Esophagus squamous epithelium (tissue), 5 donors: ENCODE measurements around the gene ZNF474. TPM values are rescaled to one million over a fixed set of nuclear protein-coding genes. Genes with fewer than 3 reads are reported as not detected.

Source experiments
- DNase-seq: peaks from one replicate; lab custom pipeline; 2025; lab: John Stamatoyannopoulos, UW
- H3K27ac ChIP-seq, 4 donors: fragments of 200-600 bp; sonication (generic); one replicate each; pipeline ENCODE4 v1.5.1; 2016 to 2019; ENCODE audit warnings: mild to moderate bottlenecking in 1 of 4
- H3K27me3 ChIP-seq, 4 donors: fragments of 200-600 bp; sonication (generic); 1 replicate in 3 of 4; 2 replicates in 1 of 4; pipeline versions ENCODE4 v1.5.1 to v1.6.0; 2017 to 2021; ENCODE audit warnings: antibody characterized with exemption in 1 of 4
- H3K36me3 ChIP-seq, 3 donors: fragments of 200-600 bp; sonication (generic); one replicate each; pipeline ENCODE4 v1.5.1; 2016 to 2019
- H3K4me1 ChIP-seq, 3 donors: fragments of 200-600 bp; sonication (generic); one replicate each; pipeline ENCODE4 v1.5.1; 2017 to 2019
- H3K4me3 ChIP-seq, 4 donors: fragments of 200-600 bp; sonication (generic); 1 replicate in 3 of 4; 2 replicates in 1 of 4; pipeline ENCODE4 v1.5.1; 2016 to 2019; ENCODE audit warnings: mild to moderate bottlenecking in 2 of 4, moderate library complexity in 1 of 4
- H3K9me3 ChIP-seq, 3 donors: fragments of 200-600 bp; sonication (generic); one replicate each; pipeline ENCODE4 v1.5.1; 2016 to 2019
- POLR2A ChIP-seq, 4 donors: fragments of 450-650 bp; IDR thresholded peaks; one replicate each; pipeline ENCODE4 v1.6.1; 2017; ENCODE audit warnings: antibody characterized with exemption in 4 of 4, mild to moderate bottlenecking in 4 of 4, moderate library complexity in 3 of 4
- WGBS, 2 donors: methylation state at CpG; one replicate each; pipeline ENCODE4 v1.1.5; 2018; 5-methylcytosine and 5-hydroxymethylcytosine counted together
- intact Hi-C: fragments of 100-400 bp; cut with DNase I; formaldehyde crosslinking; loops from one replicate; pipeline ENCODE4 v1.15.0; 2022
- total RNA-seq, 4 donors: library from RNA; depleted of rRNA; stranded (reverse); fragments of >200 nt; gene quantifications; one replicate each; pipeline ENCODE4 v1.1.0, GENCODE V29; 2016
- TF ChIP-seq, protein P1 (sequence below), 6 experiments: fragments of 450-650 bp in 4 of 6; fragments of 200-600 bp in 2 of 6; sonication (generic) in 2 of 6; IDR thresholded peaks; one replicate each; pipeline ENCODE4 v1.5.1; 2016 to 2019; ENCODE audit warnings: antibody characterized with exemption in 6 of 6, mild to moderate bottlenecking in 4 of 6, moderate library complexity in 4 of 6
- donor health status: DM: yes; HTN: yes; CAD: no.

ZNF474 gene
- total RNA-seq, 4 donors from 2014 or later: 0.18 to 0.57 TPM; not detected in 2

DNA sequence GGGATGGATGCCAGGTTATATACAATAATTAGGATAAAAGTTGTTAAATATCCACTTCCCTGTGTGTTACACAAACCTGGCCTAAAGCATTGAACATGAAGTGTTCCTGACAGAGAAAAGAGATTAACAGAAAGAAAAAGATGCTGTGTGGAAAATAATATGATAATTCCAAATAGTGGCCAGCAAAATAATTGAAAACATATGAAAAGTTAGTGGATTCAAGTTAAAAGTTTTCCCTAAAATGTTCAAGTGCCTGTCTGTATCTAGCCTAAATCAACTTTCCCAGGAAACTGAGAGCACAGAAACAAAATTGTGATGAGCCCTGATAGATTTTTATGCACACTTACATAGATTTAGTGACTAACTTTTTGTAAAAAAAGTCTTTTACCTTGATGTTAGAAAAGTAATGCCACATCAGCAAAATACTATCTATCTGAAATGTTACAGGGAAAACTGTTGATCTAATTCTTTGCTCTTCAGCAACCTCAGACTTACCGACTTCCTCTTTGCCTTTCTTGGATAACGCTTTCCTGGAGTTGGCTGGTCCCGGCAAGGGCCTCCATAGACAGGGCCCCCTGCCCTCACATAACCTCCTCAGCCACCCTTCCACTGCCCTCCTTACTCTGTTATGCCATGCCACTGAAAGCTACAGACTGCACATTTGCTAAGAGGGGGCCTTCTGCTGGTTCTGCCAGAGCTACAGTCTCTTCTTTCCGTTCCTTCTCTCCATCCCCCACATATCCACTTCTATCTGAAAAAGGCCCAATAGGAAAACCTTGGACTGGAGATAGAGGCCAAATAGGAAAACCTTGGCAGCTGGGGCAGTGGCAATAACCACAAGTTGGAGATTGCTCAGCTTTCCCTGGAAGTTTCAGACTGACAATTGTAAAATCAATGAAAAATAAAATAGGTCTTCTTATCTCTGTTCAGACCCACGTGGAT, 44.4 kb downstream of the ZNF474 start:
- no peaks in the 10 kb centered on the region for H3K9me3 ChIP-seq
- DNase-seq: no peak
- H3K27me3 ChIP-seq: no peaks in the 10 kb centered on the region
- peaks cover 0 to 22% (median 0%) of the 10 kb centered on the region in 3 donors for H3K4me1 ChIP-seq
- peak overlapping the region in 1 of 4 donors; percentile 38 for H3K27ac ChIP-seq
- no peaks in the 10 kb centered on the region for H3K36me3 ChIP-seq
- TF ChIP-seq, protein P1, sequence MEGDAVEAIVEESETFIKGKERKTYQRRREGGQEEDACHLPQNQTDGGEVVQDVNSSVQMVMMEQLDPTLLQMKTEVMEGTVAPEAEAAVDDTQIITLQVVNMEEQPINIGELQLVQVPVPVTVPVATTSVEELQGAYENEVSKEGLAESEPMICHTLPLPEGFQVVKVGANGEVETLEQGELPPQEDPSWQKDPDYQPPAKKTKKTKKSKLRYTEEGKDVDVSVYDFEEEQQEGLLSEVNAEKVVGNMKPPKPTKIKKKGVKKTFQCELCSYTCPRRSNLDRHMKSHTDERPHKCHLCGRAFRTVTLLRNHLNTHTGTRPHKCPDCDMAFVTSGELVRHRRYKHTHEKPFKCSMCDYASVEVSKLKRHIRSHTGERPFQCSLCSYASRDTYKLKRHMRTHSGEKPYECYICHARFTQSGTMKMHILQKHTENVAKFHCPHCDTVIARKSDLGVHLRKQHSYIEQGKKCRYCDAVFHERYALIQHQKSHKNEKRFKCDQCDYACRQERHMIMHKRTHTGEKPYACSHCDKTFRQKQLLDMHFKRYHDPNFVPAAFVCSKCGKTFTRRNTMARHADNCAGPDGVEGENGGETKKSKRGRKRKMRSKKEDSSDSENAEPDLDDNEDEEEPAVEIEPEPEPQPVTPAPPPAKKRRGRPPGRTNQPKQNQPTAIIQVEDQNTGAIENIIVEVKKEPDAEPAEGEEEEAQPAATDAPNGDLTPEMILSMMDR (IDR thresholded peaks at IDR 0.05): no peak
- TF ChIP-seq POLR2A (IDR thresholded peaks at IDR 0.05): no peak
- 52 to 75% methylated on average over 5 of the region's 5 CpGs for WGBS, 2 donors
- no peak overlapping the region for H3K4me3 ChIP-seq
- intact Hi-C loops: no loop called here

GRCh38 chr5:122175091-122175490, 45.7 kb downstream of the ZNF474 start:
- H3K36me3 ChIP-seq: no peaks in the 10 kb centered on the region
- no peak overlapping the region for H3K4me3 ChIP-seq
- DNase-seq: no peak
- no peaks in the 10 kb centered on the region for H3K27me3 ChIP-seq
- TF ChIP-seq, protein P1 (IDR thresholded peaks at IDR 0.05): no peak
- no peak for TF ChIP-seq POLR2A (IDR thresholded peaks at IDR 0.05)
- no peaks in the 10 kb centered on the region for H3K9me3 ChIP-seq
- WGBS, 2 donors: 48 to 58% methylated on average over 1 of the region's 1 CpG
- H3K4me1 ChIP-seq: peaks cover 0 to 23% (median 2%) of the 10 kb centered on the region in 3 donors
- intact Hi-C loops: no loop called here
- no peak overlapping the region for H3K27ac ChIP-seq

- no peak for TF ChIP-seq POLR2A (IDR thresholded peaks at IDR 0.05)
- TF ChIP-seq, protein P1 (IDR thresholded peaks at IDR 0.05): no peak
- DNase-seq: no peak
- Histone ChIP-seq H3K4me3 (no peak overlapping the region), H3K36me3 (no peaks in the 10 kb centered on the region), H3K4me1 (peaks cover 0 to 25% (median 10%) of the 10 kb centered on the region in 3 donors), H3K9me3 (no peaks in the 10 kb centered on the region), H3K27me3 (no peaks in the 10 kb centered on the region), H3K27ac (no peak overlapping the region)
- intact Hi-C loops: no loop called here
These were observed 46.5 kb downstream of the ZNF474 start for GRCh38 chr5:122175852-122176251.

DNA sequence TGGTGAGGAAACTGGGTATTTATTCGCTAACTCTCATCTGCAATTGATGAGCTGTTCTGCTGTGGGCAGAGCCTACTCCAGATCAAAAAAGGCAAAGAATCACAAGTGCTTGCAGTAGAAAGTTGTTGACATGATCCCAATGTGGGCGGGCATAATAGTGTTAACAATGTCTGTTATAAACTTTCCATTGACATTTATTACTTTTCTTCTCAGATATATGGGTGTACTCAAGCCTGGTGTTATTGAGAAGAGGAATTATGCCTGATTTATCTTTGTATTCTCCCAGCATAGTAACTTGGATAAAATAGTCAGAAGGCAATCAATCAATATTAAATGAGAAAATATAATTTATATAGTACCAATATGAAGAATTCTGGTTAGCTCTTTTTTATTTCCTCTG, 47.8 kb downstream of the ZNF474 start:
- WGBS, 2 donors: 69 to 89% methylated on average over 2 of the region's 2 CpGs
- Histone ChIP-seq H3K27ac (no peak overlapping the region), H3K4me3 (no peak overlapping the region), H3K36me3 (no peaks in the 10 kb centered on the region), H3K27me3 (no peaks in the 10 kb centered on the region), H3K9me3 (no peaks in the 10 kb centered on the region), H3K4me1 (peaks cover 0 to 29% (median 22%) of the 10 kb centered on the region in 3 donors)
- no peak for DNase-seq
- intact Hi-C loops: no loop called here
- TF ChIP-seq, protein P1 (IDR thresholded peaks at IDR 0.05): no peak
- TF ChIP-seq POLR2A (IDR thresholded peaks at IDR 0.05): no peak

GRCh38 chr5:122179701-122180100, 50.4 kb downstream of the ZNF474 start:
- TF ChIP-seq, protein P1 (IDR thresholded peaks at IDR 0.05): no peak
- no peak for TF ChIP-seq POLR2A (IDR thresholded peaks at IDR 0.05)
- no peaks in the 10 kb centered on the region for H3K36me3 ChIP-seq
- H3K9me3 ChIP-seq: no peaks in the 10 kb centered on the region
- no peaks in the 10 kb centered on the region for H3K27me3 ChIP-seq
- 52 to 59% methylated on average over 1 of the region's 1 CpG for WGBS, 2 donors
- intact Hi-C loops: no loop called here
- peaks cover 6 to 48% (median 45%) of the 10 kb centered on the region in 3 donors for H3K4me1 ChIP-seq
- no peak overlapping the region for H3K4me3 ChIP-seq
- H3K27ac ChIP-seq: no peak overlapping the region
- no peak for DNase-seq
